Heart left ventricle (tissue), 16 donors: ENCODE measurements around the gene MYH14. TPM values are rescaled to one million over a fixed set of nuclear protein-coding genes. Genes with fewer than 3 reads are reported as not detected.
A peak's percentile ranks its signal among the peaks of the same experiment; 100 is the strongest.

Experiments
- ATAC-seq, 4 donors: fragments of 200-7000 bp; cut with Tn5 transposase; one replicate each; pipeline ENCODE4 v1.9.1; 2020 to 2022; ENCODE audit warnings: moderate library complexity in 4 of 4, mild to moderate bottlenecking in 3 of 4, moderate number of reproducible peaks in 1 of 4
- DNase-seq, 5 donors: peaks; one replicate each; pipeline ENCODE4 v3.0.0-alpha.2; 2020
- H3K27ac ChIP-seq, 12 donors: fragments of 200-600 bp; sonication (generic) in 4 of 12; one replicate each; pipeline versions ENCODE4 v1.5.0 to v1.8.0; 2016 to 2022; ENCODE audit warnings: mild to moderate bottlenecking in 2 of 12
- H3K27me3 ChIP-seq, 9 donors: fragments of 200-600 bp; sonication (generic) in 2 of 9; one replicate each; pipeline versions ENCODE4 v1.5.1 to v1.8.0; 2016 to 2022; ENCODE audit warnings: mild to moderate bottlenecking in 3 of 9
- H3K36me3 ChIP-seq, 9 donors: fragments of 200-600 bp; sonication (generic) in 2 of 9; one replicate each; pipeline versions ENCODE4 v1.5.0 to v1.8.0; 2018 to 2022; ENCODE audit warnings: mild to moderate bottlenecking in 2 of 9
- H3K4me1 ChIP-seq, 12 donors: fragments of 200-600 bp; sonication (generic) in 4 of 12; one replicate each; pipeline versions ENCODE4 v1.5.0 to v1.8.0; 2016 to 2022; ENCODE audit warnings: mild to moderate bottlenecking in 3 of 12
- H3K4me3 ChIP-seq, 12 donors: fragments of 200-600 bp; sonication (generic) in 4 of 12; one replicate each; pipeline versions ENCODE4 v1.5.0 to v1.8.0; 2017 to 2022; ENCODE audit warnings: mild to moderate bottlenecking in 9 of 12, moderate library complexity in 4 of 12
- H3K9me3 ChIP-seq, 12 donors: fragments of 200-600 bp; sonication (generic) in 4 of 12; one replicate each; pipeline versions ENCODE4 v1.5.0 to v1.8.0; 2016 to 2022; ENCODE audit warnings: mild to moderate bottlenecking in 1 of 12
- CTCF ChIP-seq, 12 donors: fragments of 200-600 bp; sonication (generic) in 4 of 12; IDR thresholded peaks; one replicate each; pipeline versions ENCODE4 v1.5.0 to v1.8.0; 2018 to 2022; ENCODE audit warnings: antibody characterized with exemption in 12 of 12, mild to moderate bottlenecking in 5 of 12
- POLR2A ChIP-seq, 2 donors: fragments of 450-650 bp; IDR thresholded peaks; one replicate each; pipeline ENCODE4 v1.6.1; 2017; ENCODE audit warnings: antibody characterized with exemption in 2 of 2, mild to moderate bottlenecking in 2 of 2, moderate library complexity in 2 of 2
- WGBS, 4 donors: extraction: QIAGEN DNeasy Blood & Tissue Kit in 2 of 4; methylation state at CpG; one replicate each; pipeline versions ENCODE4 v1.1.5 to v1.1.7; 2013 to 2018; 5-methylcytosine and 5-hydroxymethylcytosine counted together
- intact Hi-C, 10 donors: fragments of 100-400 bp; cut with DNase I; formaldehyde crosslinking; loops; one replicate each; pipeline versions ENCODE4 v1.11.1 to v1.14.2; 2022
- polyA plus RNA-seq, 2 donors: library from polyadenylated mRNA; stranded (reverse); fragments of 200-250 nt; gene quantifications; one replicate each; pipeline ENCODE4 v1.2.3, GENCODE V29; 2013
- total RNA-seq, 9 donors: library from RNA; depleted of rRNA in 2 of 9; stranded (reverse); fragments of >200 nt in 2 of 9; fragmentation: NEBNext Ultra II Directional in 3 of 9; extraction: Animal tissue kit (Norgen Biotek cat#: 25700) in 3 of 9; gene quantifications; one replicate each; pipeline versions ENCODE4 v1.1.0 to v1.2.4, GENCODE V29; 2016 to 2023
- donor health status: ischemic (EF 13 %, LVEDD 7.1; RV severe dilation, severe dysfunction).
- donor health status: healthy with polysubstance abuse.
- donor health status: DM: no; HTN: yes; CAD: no.
- donor health status: DM: no; HTN: no; CAD: no.
- donor health status: ischemic (EF 25% LVEDD 6.9; RV normal size, moderate dysfunction).
- donor health status: ischemic (EF 25% LVEDD 5.7; RV mildly dilated, moderate dysfunction).
- donor health status: healthy.
- donor health status: DM: yes; HTN: yes; CAD: no.
- donor health status: ischemic (EF 35%, LVEDD 5.7; RV mildly dilated, moderate dysfunction).
- donor health status: nonischemic (EF 11% LVEDD 7.7; RV severe dilation, severe dysfunction).
- donor health status: DM: yes; HTN: yes; CAD: no.
- donor health status: PGD.
- donor health status: ischemic (EF 29% LVEDD 5.4; RV normal size, mild dysfunction).
- donor health status: nonischemic (EF 23%, LVEDD 6.1; RV moderate dilation, normal function).

The MYH14 gene
- total and polyA plus RNA-seq, 11 donors: 45.8 to 132 (median 90.5) TPM

GRCh38 chr19:50311723-50312635 lies 108.6 kb downstream of the MYH14 start:
- peaks cover 0 to 22% (median 0%) of the 10 kb centered on the region in 12 donors for H3K4me1 ChIP-seq
- peaks cover 0 to 10% (median 0%) of the 10 kb centered on the region in 12 donors for H3K9me3 ChIP-seq
- DNase-seq (peak in 1 of 5 donors; percentile 50), ATAC-seq (peak in 3 of 4 donors; percentile 43 to 61 (median 49))
- 4 to 7% (median 6%) methylated on average over 24 to 42 of the region's 42 CpGs for WGBS, 4 donors
- no peak overlapping the region for H3K27ac ChIP-seq
- peak overlapping the region in 9 of 12 donors; percentile 5 to 40 (median 25) for H3K4me3 ChIP-seq
- H3K36me3 ChIP-seq: peaks cover 0 to 11% (median 0%) of the 10 kb centered on the region in 9 donors
- TF ChIP-seq POLR2A (IDR thresholded peaks at IDR 0.05) (no peak), CTCF (IDR thresholded peaks at IDR 0.05) (no peak)
- intact Hi-C loops: no loop called here
- peaks cover 11 to 61% (median 50%) of the 10 kb centered on the region in 9 donors for H3K27me3 ChIP-seq

GRCh38 chr19:50312967-50313811 lies 109.8 kb downstream of the MYH14 start:
- ATAC-seq (no peak), DNase-seq (no peak)
- Histone ChIP-seq H3K36me3 (peaks cover 0 to 2% (median 0%) of the 10 kb centered on the region in 9 donors), H3K4me3 (peak overlapping the region in 7 of 12 donors; percentile 5 to 40 (median 25)), H3K4me1 (peaks cover 0 to 22% (median 0%) of the 10 kb centered on the region in 12 donors), H3K27me3 (peaks cover 11 to 61% (median 50%) of the 10 kb centered on the region in 9 donors), H3K27ac (no peak overlapping the region), H3K9me3 (peaks cover 0 to 1% (median 0%) of the 10 kb centered on the region in 12 donors)
- whole genome bisulfite sequencing, 4 donors: 8 to 13% (median 10%) methylated on average over 24 to 27 of the region's 27 CpGs
- intact Hi-C loops: no loop called here
- no peak for TF ChIP-seq POLR2A (IDR thresholded peaks at IDR 0.05)
- TF ChIP-seq CTCF (IDR thresholded peaks at IDR 0.05): no peak

- H3K4me1 ChIP-seq: peaks cover 0 to 22% (median 0%) of the 10 kb centered on the region in 12 donors
- H3K4me3 ChIP-seq: no peak overlapping the region
- H3K36me3 ChIP-seq: no peaks in the 10 kb centered on the region
- H3K9me3 ChIP-seq: no peaks in the 10 kb centered on the region
- no peak overlapping the region for H3K27ac ChIP-seq
- no peak for TF ChIP-seq CTCF (IDR thresholded peaks at IDR 0.05)
- no peak for TF ChIP-seq POLR2A (IDR thresholded peaks at IDR 0.05)
- 3 to 7% (median 4%) methylated on average over 12 to 20 of the region's 20 CpGs for WGBS, 4 donors
- no peak for DNase-seq
- H3K27me3 ChIP-seq: peaks cover 11 to 61% (median 50%) of the 10 kb centered on the region in 9 donors
- ATAC-seq: no peak
- intact Hi-C loops: no loop called here
These were observed 110.6 kb downstream of the MYH14 start for GRCh38 chr19:50313812-50314536.
